KOPT-K1 (cell line): ENCODE results near the gene NHERF2.

Experiments
- H3K27ac ChIP-seq: fragments of 200-600 bp; sonication (generic); 2 replicates; pipeline ENCODE4 v1.5.1; 2016; ENCODE audit warnings: antibody characterized with exemption, mild to moderate bottlenecking, low read depth, low read length; ENCODE audit not compliant: poor library complexity, severe bottlenecking
- H3K36me3 ChIP-seq: fragments of 200-600 bp; sonication (generic); 2 replicates; pipeline ENCODE4 v1.5.1; 2017; ENCODE audit warnings: antibody characterized with exemption, mild to moderate bottlenecking, low read length, moderate library complexity; ENCODE audit not compliant: insufficient read depth
- H3K9me3 ChIP-seq: fragments of 200-600 bp; sonication (generic); 2 replicates; pipeline ENCODE4 v1.5.1; 2017; ENCODE audit warnings: antibody characterized with exemption, low read length, mild to moderate bottlenecking; ENCODE audit not compliant: insufficient read depth, poor library complexity, severe bottlenecking

NHERF2 gene

DNA sequence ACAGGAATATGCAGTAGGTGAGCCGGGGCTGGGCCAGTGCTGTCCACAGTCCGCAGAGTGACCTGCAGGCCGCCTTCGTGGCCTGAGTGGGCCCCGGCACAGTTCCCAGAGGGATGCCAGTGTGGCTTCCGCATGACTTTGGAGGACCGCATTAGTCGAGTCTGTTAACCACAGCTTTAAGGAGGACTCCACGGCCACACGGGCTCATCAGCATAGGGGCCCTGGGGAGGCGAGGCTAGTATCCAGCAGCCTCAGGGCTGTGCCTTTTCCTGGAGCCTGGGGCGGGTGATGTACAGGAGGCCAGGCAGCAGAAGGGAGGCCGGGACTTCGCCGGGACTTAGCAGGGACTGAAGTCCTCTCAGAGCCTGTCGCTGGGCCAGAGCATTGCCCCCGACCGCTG lies 34.3 kb downstream of the NHERF2 start:
- Histone ChIP-seq H3K27ac (no peak overlapping the region), H3K36me3 (peaks cover 67% of the 10 kb centered on the region; the same call in 1 of the 2 replicates), H3K9me3 (no peaks in the 10 kb centered on the region)

DNA sequence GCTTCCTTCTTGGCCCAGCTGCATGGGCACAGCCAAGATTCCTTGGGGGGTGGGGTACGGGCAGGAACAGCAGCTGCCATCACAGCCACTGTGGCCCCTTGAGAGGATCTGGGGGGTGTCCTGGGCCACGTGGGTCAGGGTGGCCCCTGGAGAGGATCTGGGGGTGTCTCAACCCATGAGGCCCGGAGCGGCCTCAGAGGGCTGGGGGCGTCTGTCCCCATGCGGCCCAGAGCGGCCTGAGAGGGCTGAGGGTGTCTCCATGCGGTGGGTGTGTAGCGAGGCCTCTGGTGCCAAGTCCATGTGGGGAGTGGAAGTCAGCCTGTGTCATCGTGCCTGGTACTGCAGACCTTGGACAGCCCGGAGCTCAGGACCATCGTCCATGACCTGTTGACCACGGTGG lies 34.8 kb downstream of the NHERF2 start:
- H3K36me3 ChIP-seq, result peaks cover 65% of the 10 kb centered on the region; the same call in 1 of the 2 replicates

GRCh38 chr16:2062801-2063200 lies 36.1 kb downstream of the NHERF2 start:
- H3K36me3 ChIP-seq, result peaks cover 67% of the 10 kb centered on the region; the same call in 1 of the 2 replicates
- H3K9me3 ChIP-seq, result no peaks in the 10 kb centered on the region
- H3K27ac ChIP-seq, result no peak overlapping the region

More for the DNA sequence above, 34.8 kb downstream of the NHERF2 start:
- Histone ChIP-seq H3K9me3 (no peaks in the 10 kb centered on the region), H3K27ac (no peak overlapping the region)

GRCh38 chr16:2063861-2064260 lies 37.2 kb downstream of the NHERF2 start:
- H3K9me3 ChIP-seq, result no peaks in the 10 kb centered on the region
- H3K27ac ChIP-seq, result no peak overlapping the region
- peaks cover 71% of the 10 kb centered on the region; the same call in 1 of the 2 replicates for H3K36me3 ChIP-seq

DNA sequence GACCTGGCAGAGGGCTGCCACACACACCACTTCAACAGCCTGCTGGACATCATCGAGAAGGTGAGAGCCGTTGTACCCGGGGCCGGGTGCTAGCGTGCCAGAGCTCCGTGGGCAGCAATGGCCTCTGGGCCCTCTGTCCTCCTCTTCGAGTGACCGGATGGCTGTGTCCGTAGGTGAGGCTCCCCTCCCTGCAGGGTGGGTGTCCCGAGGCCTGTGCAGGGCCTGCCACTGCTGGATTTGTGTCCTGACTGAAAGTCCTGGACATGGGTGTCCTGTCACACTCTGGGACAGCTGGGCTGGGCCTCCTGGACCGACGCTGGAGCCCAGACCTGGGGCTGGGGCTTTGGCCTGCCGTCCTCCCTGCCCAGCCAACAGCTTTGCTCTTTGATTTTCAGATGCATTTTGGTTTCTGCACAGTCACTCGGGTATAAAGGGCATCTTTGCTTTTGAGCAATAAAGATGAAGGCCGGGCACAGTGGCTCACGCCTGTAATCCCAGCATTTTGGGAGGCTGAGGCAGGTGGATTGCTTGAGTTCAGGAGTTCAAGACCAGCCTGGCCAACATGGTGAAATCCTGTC lies 37.8 kb downstream of the NHERF2 start:
- no peaks in the 10 kb centered on the region for H3K9me3 ChIP-seq
- no peak overlapping the region for H3K27ac ChIP-seq
- H3K36me3 ChIP-seq, result peaks cover 73% of the 10 kb centered on the region; the same call in 1 of the 2 replicates

DNA sequence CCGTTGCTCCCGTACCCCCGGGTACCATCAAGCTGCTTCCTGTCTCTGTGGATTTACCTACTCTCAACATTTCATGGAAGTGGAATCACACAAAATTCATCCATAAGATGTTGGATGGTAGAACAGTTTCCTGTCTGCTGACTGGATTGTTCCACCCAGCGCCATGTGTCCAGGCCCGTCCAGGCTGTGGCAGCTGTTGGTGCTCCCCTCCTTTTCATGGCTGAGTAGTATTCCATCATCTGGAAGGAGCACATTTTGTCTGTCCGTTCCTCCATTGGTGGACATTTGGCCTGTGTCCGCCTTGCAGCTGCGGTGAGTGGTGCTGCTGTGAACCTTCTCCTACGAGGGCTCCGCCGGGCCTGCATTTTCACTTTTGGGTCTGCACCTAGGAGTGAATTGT lies 39.4 kb downstream of the NHERF2 start:
- H3K36me3 ChIP-seq, result peaks cover 74% of the 10 kb centered on the region; the same call in 1 of the 2 replicates
- no peak overlapping the region for H3K27ac ChIP-seq
- no peaks in the 10 kb centered on the region for H3K9me3 ChIP-seq

DNA sequence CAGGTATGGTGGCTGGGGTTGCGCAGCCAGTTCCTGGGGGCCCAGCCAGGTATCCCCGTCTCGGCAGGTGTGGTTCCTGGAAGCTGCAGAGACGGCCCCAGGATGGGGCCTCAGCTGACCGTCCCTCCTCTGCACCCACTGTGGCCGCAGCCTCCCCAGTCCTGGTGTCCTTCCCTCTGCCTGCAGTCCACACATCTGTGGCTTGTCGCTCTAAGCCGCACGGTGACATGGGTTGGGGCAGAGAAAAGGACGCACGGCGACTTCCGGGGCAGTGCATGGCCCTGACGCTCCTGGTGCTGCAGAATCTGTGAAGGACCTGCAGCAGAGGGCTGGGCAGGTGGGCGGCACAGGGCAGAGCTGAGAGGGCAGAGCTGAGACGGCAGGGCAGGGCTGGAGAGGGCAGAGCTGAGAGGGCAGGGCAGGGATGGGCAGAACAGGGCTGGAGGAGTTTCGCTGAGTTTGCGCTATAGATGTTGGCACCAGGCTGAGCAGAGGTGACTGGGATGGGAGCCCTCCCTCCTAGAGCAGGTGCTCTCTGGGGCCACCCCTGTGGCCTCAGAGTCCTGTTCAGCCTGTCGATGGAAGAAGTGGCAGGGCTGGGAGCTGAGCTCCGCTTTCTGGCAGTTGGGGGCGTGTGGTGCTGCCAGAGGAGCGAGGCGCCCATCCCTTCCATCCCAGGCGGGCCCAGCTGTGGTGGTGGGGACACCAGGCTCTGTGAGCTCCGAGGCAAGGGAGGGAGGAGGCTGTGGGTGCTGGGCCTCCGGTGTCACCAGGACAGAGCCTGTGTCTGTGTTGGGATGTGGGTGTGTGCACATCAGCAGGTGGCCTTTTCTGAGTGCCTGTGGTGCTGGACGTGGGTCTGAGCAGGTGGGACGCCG lies 44.1 kb downstream of the NHERF2 start:
- no peak overlapping the region for H3K27ac ChIP-seq
- H3K9me3 ChIP-seq, result no peaks in the 10 kb centered on the region
- peaks cover 81% of the 10 kb centered on the region; the same call in 1 of the 2 replicates for H3K36me3 ChIP-seq

GRCh38 chr16:2071454-2072202 lies 44.9 kb downstream of the NHERF2 start:
- Histone ChIP-seq H3K36me3 (peaks cover 83% of the 10 kb centered on the region; the same call in 1 of the 2 replicates), H3K9me3 (no peaks in the 10 kb centered on the region), H3K27ac (no peak overlapping the region)

GRCh38 chr16:2072926-2073325 lies 46.2 kb downstream of the NHERF2 start:
- H3K27ac ChIP-seq, result no peak overlapping the region
- H3K36me3 ChIP-seq, result peaks cover 76% of the 10 kb centered on the region; the same call in 1 of the 2 replicates
- no peaks in the 10 kb centered on the region for H3K9me3 ChIP-seq

GRCh38 chr16:2074071-2074470 lies 47.4 kb downstream of the NHERF2 start:
- Histone ChIP-seq H3K9me3 (no peaks in the 10 kb centered on the region), H3K27ac (no peak overlapping the region), H3K36me3 (peaks cover 66% of the 10 kb centered on the region; the same call in 1 of the 2 replicates)

GRCh38 chr16:2075631-2076030 lies 48.9 kb downstream of the NHERF2 start:
- H3K9me3 ChIP-seq, result no peaks in the 10 kb centered on the region
- peaks cover 56% of the 10 kb centered on the region; the same call in 1 of the 2 replicates for H3K36me3 ChIP-seq
- no peak overlapping the region for H3K27ac ChIP-seq

- no peak overlapping the region for H3K27ac ChIP-seq
- peaks cover 51% of the 10 kb centered on the region; the same call in 1 of the 2 replicates for H3K36me3 ChIP-seq
- H3K9me3 ChIP-seq, result no peaks in the 10 kb centered on the region
Observed at GRCh38 chr16:2076072-2076865, 49.6 kb downstream of the NHERF2 start.

GRCh38 chr16:2077016-2077415 lies 50.3 kb downstream of the NHERF2 start:
- H3K36me3 ChIP-seq, result peaks cover 48% of the 10 kb centered on the region; the same call in 1 of the 2 replicates
- no peaks in the 10 kb centered on the region for H3K9me3 ChIP-seq
- H3K27ac ChIP-seq, result no peak overlapping the region

- H3K27ac ChIP-seq, result no peak overlapping the region
Observed at GRCh38 chr16:2077696-2078095, 51.0 kb downstream of the NHERF2 start.

More at GRCh38 chr16:2077696-2078095, 51.0 kb downstream of the NHERF2 start:
- Histone ChIP-seq H3K36me3 (peaks cover 48% of the 10 kb centered on the region; the same call in 1 of the 2 replicates), H3K9me3 (no peaks in the 10 kb centered on the region)
